Ovary (tissue), 9 donors: ENCODE data around the gene EFEMP1. TPM values are rescaled to one million over a fixed set of nuclear protein-coding genes. Genes with fewer than 3 reads are reported as not detected.

Experiments used
- DNase-seq, 5 donors: peaks; one replicate each; pipeline ENCODE4 v3.0.0-alpha.2; 2019 to 2020
- H3K27ac ChIP-seq, 2 donors: fragments of 200-600 bp; one replicate each; pipeline versions ENCODE4 v1.5.1 to v1.8.0; 2019 to 2022
- H3K27me3 ChIP-seq: fragments of 200-600 bp; one replicate; pipeline ENCODE4 v1.8.0; 2022
- H3K36me3 ChIP-seq: fragments of 200-600 bp; sonication (generic); one replicate; pipeline ENCODE4 v1.5.1; 2019
- H3K4me1 ChIP-seq: one replicate; pipeline ENCODE4 v1.8.1; 2013; ENCODE audit warnings: mild to moderate bottlenecking, moderate library complexity; ENCODE audit not compliant: insufficient read depth
- H3K4me3 ChIP-seq: fragments of 200-600 bp; sonication (generic); one replicate; pipeline ENCODE4 v1.5.1; 2017
- H3K9me3 ChIP-seq, 2 donors: fragments of 200-600 bp in 1 of 2; sonication (generic) in 1 of 2; one replicate each; pipeline versions ENCODE4 v1.5.1 to v1.8.1; 2013 to 2019; ENCODE audit warnings: mild to moderate bottlenecking in 1 of 2, moderate library complexity in 1 of 2
- CTCF ChIP-seq, 3 donors: fragments of 450-650 bp in 2 of 3; fragments of 200-600 bp in 1 of 3; IDR thresholded peaks; one replicate each; pipeline versions ENCODE4 v1.5.1 to v1.8.0; 2016 to 2022; ENCODE audit warnings: antibody characterized with exemption in 3 of 3, mild to moderate bottlenecking in 1 of 3
- EP300 ChIP-seq: sonication (generic); formaldehyde crosslinking; IDR thresholded peaks from one replicate; pipeline ENCODE4 v1.6.1; 2017; ENCODE audit warnings: antibody characterized with exemption
- POLR2A ChIP-seq: fragments of 450-650 bp; IDR thresholded peaks from one replicate; pipeline ENCODE4 v1.6.1; 2017; ENCODE audit warnings: antibody characterized with exemption, mild to moderate bottlenecking, moderate library complexity
- WGBS, 3 donors: extraction: QIAGEN DNeasy Blood & Tissue Kit in 1 of 3; methylation state at CpG; one replicate each; pipeline versions ENCODE4 v1.1.5 to v1.1.7; 2013 to 2017; 5-methylcytosine and 5-hydroxymethylcytosine counted together
- intact Hi-C, 4 donors: fragments of 100-400 bp; cut with DNase I; formaldehyde crosslinking; loops; one replicate each; pipeline versions ENCODE4 v1.11.0 to v1.15.1; 2022 to 2023
- polyA plus RNA-seq, 2 donors: library from polyadenylated mRNA; stranded (reverse); fragments of 200-250 nt in 1 of 2; fragments of 350-450 nt in 1 of 2; fragmentation: Illumina TruSeq in 1 of 2; extraction: RNeasy Lipid Tissue Mini Kit (QIAGEN cat#74804) in 1 of 2; gene quantifications; one replicate each; pipeline ENCODE4 v1.2.3, GENCODE V29; 2013 to 2014
- total RNA-seq, 7 donors: library from RNA; depleted of rRNA in 2 of 7; stranded (reverse); fragments of >200 nt in 2 of 7; fragmentation: NEBNext Ultra II Directional in 3 of 7; extraction: Animal tissue kit (Norgen Biotek cat#: 25700) in 3 of 7; gene quantifications; one replicate each; pipeline versions ENCODE4 v1.1.0 to v1.2.4, GENCODE V29; 2016 to 2023
- donor health status: DM: no; HTN: no; CAD: no; lungs with moderate emphysema.
- donor health status: DM: no; HTN: no; CAD: no.
- donor health status: Bipolar disorder and iron deficiency.
- donor health status: DM: yes; HTN: yes; CAD: no.
- donor health status: DM: no; HTN: no; CAD: no.
- donor health status: DM: yes; HTN: yes; CAD: no.

The EFEMP1 gene
- total and polyA plus RNA-seq, 9 donors: 204 to 482 (median 282) TPM

- no peak for TF ChIP-seq CTCF (IDR thresholded peaks at IDR 0.05)
- peak; percentile 17 for TF ChIP-seq POLR2A
- no peak for TF ChIP-seq EP300
- DNase-seq: no peak
- Histone ChIP-seq H3K36me3 (no peaks in the 10 kb centered on the region), H3K27ac (peak overlapping the region; percentile 59 to 65), H3K27me3 (no peaks in the 10 kb centered on the region), H3K9me3 (no peaks in the 10 kb centered on the region), H3K4me3 (peak overlapping the region; percentile 83), H3K4me1 (peaks cover 1% of the 10 kb centered on the region)
- WGBS, 3 donors: 0 to 3% (median 1%) methylated on average over 8 of the region's 8 CpGs
- intact Hi-C loops: no loop called here
These were observed 370 bp upstream of the EFEMP1 start for GRCh38 chr2:55923982-55924321.

- no peaks in the 10 kb centered on the region for H3K27me3 ChIP-seq
- H3K4me1 ChIP-seq: peaks cover 1% of the 10 kb centered on the region
- H3K36me3 ChIP-seq: no peaks in the 10 kb centered on the region
- TF ChIP-seq POLR2A (no peak), CTCF (IDR thresholded peaks at IDR 0.05) (no peak)
- intact Hi-C loops: no loop called here
- no peaks in the 10 kb centered on the region for H3K9me3 ChIP-seq
- H3K4me3 ChIP-seq: peak overlapping the region; percentile 83
- WGBS, 3 donors: 10 to 14% (median 13%) methylated on average over 19 of the region's 19 CpGs
- peak in 3 of 5 donors; percentile 15 to 31 (median 25) for DNase-seq
- H3K27ac ChIP-seq: peak overlapping the region in 1 of 2 donors; percentile 65
These were observed 1.2 kb downstream of the EFEMP1 start for GRCh38 chr2:55922291-55922907.

GRCh38 chr2:55919574-55919973 lies 4.0 kb downstream of the EFEMP1 start:
- Histone ChIP-seq H3K36me3 (no peaks in the 10 kb centered on the region), H3K27ac (no peak overlapping the region), H3K27me3 (no peaks in the 10 kb centered on the region), H3K4me1 (peaks cover 1% of the 10 kb centered on the region), H3K4me3 (no peak overlapping the region), H3K9me3 (no peaks in the 10 kb centered on the region)
- intact Hi-C loops: loop anchor here in 1 of 4 donors (5.0 kb wide), 1 partner anchor 62 kb away; no protein-coding TSS in a partner anchor
- TF ChIP-seq POLR2A (no peak), CTCF (IDR thresholded peaks at IDR 0.05) (no peak), EP300 (no peak)
- no peak for DNase-seq
- 96 to 100% (median 98%) methylated on average over 3 of the region's 3 CpGs for WGBS, 3 donors

- intact Hi-C loops: loop anchor here in 1 of 4 donors (5.0 kb wide), 1 partner anchor 62 kb away; no protein-coding TSS in a partner anchor
- no peak for TF ChIP-seq POLR2A
- no peak for TF ChIP-seq CTCF (IDR thresholded peaks at IDR 0.05)
- TF ChIP-seq EP300: no peak
- H3K4me1 ChIP-seq: peaks cover 1% of the 10 kb centered on the region
- H3K9me3 ChIP-seq: no peaks in the 10 kb centered on the region
- 87 to 92% (median 88%) methylated on average over 1 of the region's 1 CpG for WGBS, 3 donors
- no peak overlapping the region for H3K4me3 ChIP-seq
- DNase-seq: no peak
- H3K27ac ChIP-seq: no peak overlapping the region
- H3K27me3 ChIP-seq: no peaks in the 10 kb centered on the region
- no peaks in the 10 kb centered on the region for H3K36me3 ChIP-seq
These were observed 4.7 kb downstream of the EFEMP1 start for GRCh38 chr2:55918856-55919255.
